AG09309 (cell line): Measurements from ENCODE around the gene FGF11.

ENCODE experiments used
- DNase-seq: peaks from one replicate; pipeline ENCODE4 v3.0.0-alpha.2; 2010; ENCODE audit warnings: low read depth
- H3K4me3 ChIP-seq: 2 replicates; pipeline ENCODE4 v1.5.1; 2011; ENCODE audit warnings: mild to moderate bottlenecking, low read depth, low read length, moderate library complexity; ENCODE audit not compliant: control insufficient read depth
- TF ChIP-seq, protein P1 (sequence below): IDR thresholded peaks from 2 replicates; pipeline ENCODE4 v1.5.1; 2011; ENCODE audit warnings: mild to moderate bottlenecking, low read depth, low read length, inconsistent platforms; ENCODE audit not compliant: insufficient read depth, control insufficient read depth; ENCODE audit errors: missing control alignments

FGF11 gene

DNA sequence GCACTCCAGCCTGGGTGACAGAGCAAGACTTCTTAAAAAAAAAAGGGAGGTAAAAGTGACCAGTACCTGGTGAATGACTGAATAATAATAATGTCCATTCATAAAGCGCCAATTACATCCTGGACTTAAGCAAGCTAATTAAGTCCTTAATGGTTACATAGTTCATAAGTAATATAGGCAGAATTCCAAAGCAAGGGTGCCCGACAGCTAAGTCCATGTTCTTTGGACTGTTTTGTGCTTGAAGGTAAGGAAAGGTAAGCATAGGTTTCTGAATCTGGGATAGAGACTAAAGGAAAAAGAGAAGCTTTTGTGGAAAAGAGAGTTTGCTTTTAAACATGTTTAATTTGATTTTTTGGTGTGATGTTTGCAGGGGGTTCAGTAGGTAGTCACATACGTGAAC lies 54.6 kb downstream of the FGF11 start:
- TF ChIP-seq, protein P1, sequence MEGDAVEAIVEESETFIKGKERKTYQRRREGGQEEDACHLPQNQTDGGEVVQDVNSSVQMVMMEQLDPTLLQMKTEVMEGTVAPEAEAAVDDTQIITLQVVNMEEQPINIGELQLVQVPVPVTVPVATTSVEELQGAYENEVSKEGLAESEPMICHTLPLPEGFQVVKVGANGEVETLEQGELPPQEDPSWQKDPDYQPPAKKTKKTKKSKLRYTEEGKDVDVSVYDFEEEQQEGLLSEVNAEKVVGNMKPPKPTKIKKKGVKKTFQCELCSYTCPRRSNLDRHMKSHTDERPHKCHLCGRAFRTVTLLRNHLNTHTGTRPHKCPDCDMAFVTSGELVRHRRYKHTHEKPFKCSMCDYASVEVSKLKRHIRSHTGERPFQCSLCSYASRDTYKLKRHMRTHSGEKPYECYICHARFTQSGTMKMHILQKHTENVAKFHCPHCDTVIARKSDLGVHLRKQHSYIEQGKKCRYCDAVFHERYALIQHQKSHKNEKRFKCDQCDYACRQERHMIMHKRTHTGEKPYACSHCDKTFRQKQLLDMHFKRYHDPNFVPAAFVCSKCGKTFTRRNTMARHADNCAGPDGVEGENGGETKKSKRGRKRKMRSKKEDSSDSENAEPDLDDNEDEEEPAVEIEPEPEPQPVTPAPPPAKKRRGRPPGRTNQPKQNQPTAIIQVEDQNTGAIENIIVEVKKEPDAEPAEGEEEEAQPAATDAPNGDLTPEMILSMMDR, result no peak
- no peak overlapping the region for H3K4me3 ChIP-seq
- DNase-seq, result no peak
